SKM-1 treated with dmso at 0.1 percent for 144 hours (cell line): ENCODE data around the gene MORF4L1.
A peak's percentile ranks its signal among the peaks of the same experiment; 100 is the strongest.
"Not testable (repeated sequence)": the region's sequence is repeated elsewhere in the genome, so short reads cannot be mapped to it uniquely, and the experiment has no call there.

ENCODE experiments used
- DNase-seq: peaks from one replicate; lab custom pipeline; 2025; ENCODE audit not compliant: unreplicated experiment; lab: John Stamatoyannopoulos, UW

The MORF4L1 gene

DNA sequence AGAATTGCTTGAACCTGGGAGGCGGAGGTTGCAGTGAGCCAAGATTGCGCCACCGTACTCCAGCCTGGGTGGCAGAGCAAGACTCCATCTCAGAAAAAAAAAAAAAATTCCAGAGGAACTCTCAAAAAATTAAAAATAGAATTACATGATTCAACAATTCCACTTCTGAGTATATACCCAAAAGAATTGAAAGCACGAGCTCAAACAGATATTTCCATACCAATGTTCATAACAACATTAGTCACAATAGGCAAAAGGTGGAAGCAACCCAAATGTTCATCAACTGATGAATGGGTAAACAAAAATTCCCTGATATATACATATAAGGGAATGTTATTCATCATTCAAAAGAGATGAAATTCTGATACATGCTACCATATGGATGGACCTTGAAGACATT, 16.9 kb upstream of the MORF4L1 start:
- DNase-seq = no peak

DNA sequence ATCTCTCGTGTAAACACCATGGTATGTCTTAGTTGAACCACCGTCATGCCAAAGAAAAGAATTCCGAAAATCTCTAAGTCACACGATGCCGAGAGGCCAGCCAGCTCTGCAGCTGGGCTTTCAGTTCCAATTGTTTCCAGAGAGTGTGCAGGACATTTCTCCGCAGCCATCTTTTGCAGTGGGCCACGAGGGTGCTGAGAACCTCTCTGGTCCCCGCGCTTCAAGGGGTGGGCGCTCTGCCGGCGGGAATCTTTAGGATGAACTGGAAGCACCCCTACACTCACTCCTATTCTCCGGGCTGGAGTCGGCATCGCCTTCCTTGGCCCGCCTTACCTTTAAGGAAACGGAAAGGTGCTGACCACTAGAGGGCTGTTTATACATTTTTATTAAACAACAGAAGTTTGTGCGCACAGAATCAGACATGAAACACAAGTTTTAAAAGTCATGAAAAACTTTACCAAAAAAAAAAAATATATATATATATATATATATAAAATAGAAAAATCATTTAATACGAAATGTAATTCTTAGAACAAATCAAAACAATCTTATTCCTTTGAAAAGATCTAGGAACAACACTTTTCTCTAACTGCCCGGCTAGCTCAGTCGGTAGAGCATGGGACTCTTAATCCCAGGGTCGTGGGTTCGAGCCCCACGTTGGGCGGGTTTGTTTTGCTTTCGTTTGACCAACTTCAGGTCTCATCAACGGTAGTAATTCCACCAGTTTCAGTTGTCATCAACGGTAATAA, 12.5 kb upstream of the MORF4L1 start:
- DNase-seq = peak; percentile 72

- DNase-seq = not testable (repeated sequence)
Measured at GRCh38 chr15:78865585-78865984, 7.1 kb upstream of the MORF4L1 start.

DNA sequence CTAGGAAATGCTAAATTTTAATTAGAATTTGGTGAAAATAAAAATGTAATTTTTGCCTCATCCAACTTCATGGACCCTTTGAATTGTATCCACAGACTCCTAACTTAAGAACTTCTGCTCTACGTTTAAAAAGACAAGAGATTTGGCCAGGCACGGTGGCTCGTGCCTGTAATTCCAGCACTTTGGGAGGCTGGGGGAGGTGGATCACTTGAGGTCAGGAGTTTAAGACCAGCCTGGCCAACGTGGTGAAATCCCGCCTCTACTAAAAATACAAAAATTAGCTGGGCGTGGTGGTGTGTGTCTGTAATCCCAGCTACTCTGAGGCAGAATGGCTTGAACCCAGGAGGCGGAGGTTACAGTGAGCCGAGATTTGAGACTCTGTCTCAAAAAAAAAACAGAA, 6.7 kb upstream of the MORF4L1 start:
- not testable (repeated sequence) for DNase-seq

DNA sequence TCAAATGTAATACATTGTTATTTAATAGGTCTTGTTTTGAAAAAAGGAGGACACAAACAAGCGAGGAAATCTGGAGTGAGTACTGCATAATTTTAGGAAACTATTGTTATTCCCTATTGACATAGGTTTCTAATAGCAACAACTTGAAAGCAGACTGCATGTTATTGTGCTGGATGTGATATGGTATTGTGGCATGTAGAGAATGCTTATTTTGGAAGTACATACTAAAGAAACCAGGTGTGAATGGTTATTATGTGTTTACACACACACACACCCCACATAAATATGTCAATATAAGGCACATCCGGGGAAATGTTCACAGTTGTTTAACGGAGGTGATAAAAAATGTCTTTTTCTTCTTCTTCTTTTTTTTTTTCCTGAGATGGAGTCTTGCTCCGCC, 5.9 kb upstream of the MORF4L1 start:
- DNase-seq = no peak

GRCh38 chr15:78868366-78868765, 4.3 kb upstream of the MORF4L1 start:
- DNase-seq = no peak

DNA sequence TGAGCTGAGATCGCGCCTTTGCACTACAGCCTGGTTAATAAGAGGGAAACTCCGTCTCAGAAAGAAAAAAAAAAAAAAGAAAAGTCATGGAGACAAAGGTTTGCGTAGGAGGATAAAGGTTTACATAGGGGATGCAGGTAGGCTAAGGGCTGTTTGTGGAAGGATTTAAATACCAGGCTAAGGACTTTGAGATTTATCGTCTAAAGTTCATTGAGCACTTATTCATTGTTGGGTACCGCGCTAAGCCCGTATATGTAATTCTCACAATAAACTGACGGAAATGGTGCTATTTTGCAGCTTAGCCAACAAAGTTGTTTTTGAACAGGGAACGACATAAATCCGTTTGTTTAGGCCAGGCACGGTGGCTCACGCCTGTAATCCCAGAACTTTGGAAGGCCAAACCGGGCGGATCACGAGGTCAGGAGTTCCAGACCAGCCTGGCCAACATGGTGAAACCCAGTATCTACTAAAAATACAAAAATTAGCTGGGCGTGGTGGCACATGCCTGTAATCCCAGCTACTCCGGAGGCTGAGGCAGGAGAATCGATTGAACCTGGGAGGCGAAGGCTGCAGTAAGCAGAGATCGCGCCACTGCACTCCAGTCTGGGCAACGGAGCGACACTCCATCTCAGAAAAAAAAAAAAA, 1.1 kb upstream of the MORF4L1 start:
- not testable (repeated sequence) for DNase-seq

DNA sequence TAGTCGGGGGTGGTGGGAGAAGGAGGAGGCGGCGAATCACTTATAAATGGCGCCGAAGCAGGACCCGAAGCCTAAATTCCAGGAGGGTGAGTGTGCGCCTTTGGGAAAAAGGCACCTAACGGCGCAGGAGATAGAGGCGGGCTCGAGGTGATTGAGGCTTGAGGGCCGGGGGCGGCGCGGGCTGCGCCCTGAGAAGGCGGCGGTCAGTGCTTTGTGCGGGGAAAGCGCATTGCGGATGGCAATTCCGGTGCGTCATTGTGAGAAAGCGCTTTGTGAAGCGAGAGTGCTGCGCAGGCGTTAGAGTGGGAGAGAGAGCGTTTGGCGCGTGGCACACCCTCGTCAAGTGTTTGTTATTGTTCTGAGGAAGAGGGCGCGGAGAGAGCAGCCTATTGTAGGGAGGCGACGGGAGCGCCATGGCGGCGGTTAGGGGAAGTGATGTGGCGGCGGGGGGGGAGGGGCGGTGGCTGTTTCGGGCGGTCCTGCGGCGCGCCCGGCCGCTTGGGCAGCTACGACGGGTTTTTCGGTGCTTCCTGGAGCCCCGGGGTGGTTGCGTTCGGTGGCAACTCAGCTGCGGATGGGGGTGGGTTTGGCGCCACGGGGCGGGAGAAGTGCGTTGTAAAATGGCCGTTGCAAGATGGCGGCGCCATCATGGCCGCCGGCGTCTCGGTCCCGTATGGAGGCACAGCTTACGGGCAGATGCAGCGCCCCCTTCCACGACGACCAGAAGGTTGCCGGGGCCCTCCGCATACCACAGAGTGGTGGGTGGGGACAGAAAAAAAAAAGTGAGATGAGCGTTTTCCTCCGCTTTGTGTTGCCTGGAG, 492 bp downstream of the MORF4L1 start:
- DNase-seq = peak; percentile 79

DNA sequence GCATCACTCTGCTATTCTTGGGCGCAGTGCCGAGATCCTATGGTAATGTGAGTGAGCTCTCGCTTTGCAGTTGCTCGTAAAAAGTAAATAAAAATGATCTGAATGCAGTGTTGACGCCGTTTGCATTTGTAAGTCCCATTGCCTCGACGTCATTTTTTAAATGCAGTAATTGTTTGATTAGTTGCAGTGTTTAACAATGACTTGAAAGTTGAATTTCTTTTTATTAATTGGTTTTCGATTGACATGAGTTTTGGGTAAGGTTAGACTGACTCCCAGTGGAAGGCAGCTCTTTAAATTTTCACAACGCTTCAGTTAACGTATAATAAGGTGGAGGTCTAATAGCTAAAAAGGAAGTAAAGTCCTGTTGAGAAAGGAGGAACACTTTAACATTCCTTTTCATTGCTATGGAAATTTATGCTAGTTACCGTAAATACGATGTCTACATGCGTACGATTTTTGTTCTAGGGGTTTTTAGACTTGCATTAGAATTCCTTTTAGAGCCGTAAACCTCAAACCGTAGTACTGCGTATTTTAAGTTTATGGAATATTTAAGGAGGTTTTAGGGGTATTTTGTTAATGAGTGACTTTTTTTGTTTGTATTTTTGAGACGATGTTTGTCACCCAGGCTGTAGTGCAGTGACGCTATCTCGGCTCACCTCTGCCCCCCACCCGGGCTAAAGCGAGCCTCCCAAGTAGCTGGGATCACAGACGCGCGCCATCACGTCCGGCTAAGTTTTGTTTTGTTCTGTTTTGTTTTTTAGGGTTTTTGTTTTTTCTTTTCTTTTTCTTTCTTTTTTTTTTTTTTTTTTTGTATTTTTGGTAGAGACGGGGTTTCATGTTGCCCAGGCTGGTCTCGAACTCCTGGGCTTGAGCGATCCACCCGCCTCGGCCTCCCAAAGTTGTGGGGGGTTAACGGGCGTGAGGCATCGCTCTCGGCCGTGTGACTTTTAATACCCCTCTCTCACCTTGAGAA, 1.4 kb downstream of the MORF4L1 start:
- peak; percentile 57 for DNase-seq

GRCh38 chr15:78875107-78875914, 2.6 kb downstream of the MORF4L1 start:
- no peak for DNase-seq

DNA sequence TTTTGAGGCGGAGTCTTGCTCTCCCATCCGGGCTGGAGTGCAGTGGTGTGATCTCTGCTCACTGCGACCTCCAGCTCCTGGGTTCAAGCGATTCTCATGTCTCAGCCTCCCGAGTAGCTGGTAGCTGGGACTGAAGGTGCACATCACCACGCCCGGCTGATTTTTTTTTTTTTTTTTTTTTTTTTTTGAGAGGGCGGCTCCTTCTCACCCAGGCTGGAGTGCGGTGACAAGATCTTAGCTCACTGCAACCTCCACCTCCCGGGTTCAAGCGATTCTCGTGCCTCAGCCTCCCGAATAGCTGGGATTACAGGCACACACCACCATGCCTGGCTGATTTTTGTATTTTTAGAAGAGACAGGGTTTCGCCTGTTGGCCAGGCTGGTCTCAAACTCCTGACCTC, 4.3 kb downstream of the MORF4L1 start:
- DNase-seq = not testable (repeated sequence)

DNA sequence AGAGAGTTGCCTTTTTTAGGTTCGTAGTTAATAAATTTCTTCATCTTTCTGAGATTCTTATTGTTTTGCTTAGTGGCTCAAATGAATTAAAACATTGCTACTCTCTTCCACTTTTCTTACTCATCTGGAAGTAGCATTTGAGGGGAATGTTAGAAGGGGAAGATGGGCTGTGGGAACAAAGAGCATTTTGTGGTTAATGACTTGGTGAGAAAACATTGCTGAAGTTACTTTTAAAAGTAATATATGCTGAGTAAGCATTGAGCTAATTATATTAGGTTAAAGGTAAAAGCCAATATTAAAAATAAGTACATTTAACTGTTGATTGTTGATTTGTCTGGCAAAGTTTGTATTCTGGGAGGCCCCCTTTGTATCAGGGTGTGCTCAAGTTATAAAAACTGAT, 5.7 kb downstream of the MORF4L1 start:
- no peak for DNase-seq

GRCh38 chr15:78879517-78880241, 7.0 kb downstream of the MORF4L1 start:
- no peak for DNase-seq

- DNase-seq = no peak
Measured at GRCh38 chr15:78880242-78880533, 7.5 kb downstream of the MORF4L1 start.

GRCh38 chr15:78880813-78881212, 8.1 kb downstream of the MORF4L1 start:
- DNase-seq = no peak

DNA sequence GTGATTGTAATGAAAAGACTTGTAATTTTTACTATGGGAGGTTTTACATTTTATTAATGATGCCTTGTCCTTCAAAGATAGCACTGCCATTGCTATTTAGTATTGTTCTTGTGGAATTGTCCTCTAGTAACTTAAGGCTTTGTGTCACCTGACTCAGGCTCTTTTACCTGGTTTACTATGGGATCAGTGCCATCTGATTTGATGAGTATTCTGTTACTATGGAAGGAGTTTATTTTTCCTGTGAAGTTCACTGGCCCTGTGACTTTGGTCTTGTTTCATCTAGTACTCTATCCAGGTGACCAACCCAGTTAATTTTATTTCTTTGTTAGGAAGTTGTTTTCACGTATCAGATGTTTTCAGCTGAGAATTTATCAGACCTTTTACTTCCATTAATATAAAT, 9.0 kb downstream of the MORF4L1 start:
- DNase-seq = no peak

DNA sequence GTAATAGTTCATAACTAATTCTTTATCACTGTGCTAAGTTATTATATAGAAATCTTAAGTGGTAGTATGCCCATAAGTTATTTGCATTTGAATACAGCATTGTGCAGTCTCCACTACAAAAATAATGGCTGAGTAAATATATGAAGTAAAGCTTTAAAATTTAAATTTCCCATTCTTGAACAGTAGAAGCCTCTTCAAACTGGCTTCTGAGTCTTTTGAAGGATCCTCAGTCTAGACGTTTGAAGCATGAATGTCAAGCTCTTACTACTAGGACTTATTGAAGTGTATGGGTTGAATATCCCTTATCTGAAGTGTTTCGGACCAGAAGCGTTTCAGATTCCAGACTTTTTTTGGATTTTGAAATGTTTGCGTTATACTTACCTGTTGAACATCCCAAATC, 16.3 kb downstream of the MORF4L1 start:
- DNase-seq = no peak

- DNase-seq = no peak
Measured at GRCh38 chr15:78893538-78893937, 20.8 kb downstream of the MORF4L1 start.

DNA sequence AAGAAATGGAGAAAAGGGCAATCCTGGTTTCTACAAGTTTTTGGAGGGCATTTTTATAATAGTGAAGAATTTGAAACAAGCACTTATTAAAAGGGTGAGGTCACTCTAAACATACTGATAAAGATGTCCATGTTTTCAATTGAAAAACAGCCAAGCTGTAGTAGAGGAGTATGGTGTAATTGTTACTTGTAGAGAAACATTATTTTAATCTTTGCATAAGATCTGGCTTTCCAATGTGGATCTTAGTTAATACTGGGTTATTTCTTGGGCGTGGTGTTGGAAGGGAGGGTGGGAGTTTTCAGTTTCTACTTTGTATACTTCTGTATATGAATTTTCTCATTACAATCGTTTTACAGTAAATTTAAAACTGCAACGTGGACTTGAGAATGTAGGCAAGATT, 22.8 kb downstream of the MORF4L1 start:
- no peak for DNase-seq
